NCI-H748 treated with DMSO at 0.1 percent for 48 hours (cell line): ENCODE results near the gene NFAM1.

Experiments
- DNase-seq: peaks from one replicate; lab custom pipeline; 2025; lab: John Stamatoyannopoulos, UW

Gene NFAM1, protein sequence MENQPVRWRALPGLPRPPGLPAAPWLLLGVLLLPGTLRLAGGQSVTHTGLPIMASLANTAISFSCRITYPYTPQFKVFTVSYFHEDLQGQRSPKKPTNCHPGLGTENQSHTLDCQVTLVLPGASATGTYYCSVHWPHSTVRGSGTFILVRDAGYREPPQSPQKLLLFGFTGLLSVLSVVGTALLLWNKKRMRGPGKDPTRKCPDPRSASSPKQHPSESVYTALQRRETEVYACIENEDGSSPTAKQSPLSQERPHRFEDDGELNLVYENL

DNA sequence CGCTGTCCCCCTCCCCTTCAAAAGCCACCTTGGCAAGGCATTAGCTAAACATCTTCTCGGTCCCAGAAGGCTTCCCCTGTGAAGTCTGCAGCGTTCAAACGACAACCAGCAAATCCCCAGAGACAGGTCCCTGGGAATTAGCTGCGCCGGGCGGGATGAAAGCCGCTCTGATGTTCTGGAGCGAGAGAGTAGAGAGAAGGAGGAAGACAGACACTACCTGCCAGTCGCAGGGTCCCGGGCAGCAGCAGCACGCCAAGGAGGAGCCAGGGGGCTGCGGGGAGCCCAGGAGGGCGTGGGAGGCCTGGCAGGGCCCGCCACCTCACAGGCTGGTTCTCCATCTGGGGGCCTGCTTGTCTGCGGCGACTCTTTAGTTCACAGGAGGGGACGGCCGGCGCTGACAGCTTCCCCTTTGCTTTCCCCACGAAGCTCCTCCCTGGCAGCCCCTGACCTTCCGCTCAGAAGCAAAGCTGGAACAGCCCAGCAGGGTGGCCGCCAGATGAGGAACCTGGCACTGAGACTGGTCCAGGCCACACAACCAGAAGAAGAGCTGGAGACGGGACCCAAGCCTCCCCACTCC is at the start of gene NFAM1:
NFAM1 (minus strand) TSS at position 384 of the 577 bp plus-strand sequence; CDS start at position 338, 46 bp downstream.
- no peak for DNase-seq

DNA sequence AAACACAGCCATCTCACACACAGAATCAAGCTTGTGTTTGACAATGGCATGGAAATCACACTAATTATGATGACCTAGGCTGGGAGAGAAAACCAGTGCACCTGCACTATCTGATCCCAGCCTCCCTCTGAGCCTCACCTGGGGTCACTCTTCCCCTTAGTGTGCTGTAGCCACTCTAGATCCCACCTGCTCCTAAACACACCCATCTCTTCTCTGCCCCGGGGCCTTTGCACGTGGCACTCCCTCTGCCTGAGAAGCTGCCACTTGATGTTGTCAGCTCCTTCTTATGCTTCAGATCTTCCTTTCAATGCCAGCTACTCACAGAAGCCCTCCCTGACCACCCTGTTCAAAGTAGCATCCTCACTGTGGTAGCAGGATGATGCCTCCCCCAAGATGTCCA is 42.9 kb upstream of the NFAM1 start:
- no peak for DNase-seq

DNA sequence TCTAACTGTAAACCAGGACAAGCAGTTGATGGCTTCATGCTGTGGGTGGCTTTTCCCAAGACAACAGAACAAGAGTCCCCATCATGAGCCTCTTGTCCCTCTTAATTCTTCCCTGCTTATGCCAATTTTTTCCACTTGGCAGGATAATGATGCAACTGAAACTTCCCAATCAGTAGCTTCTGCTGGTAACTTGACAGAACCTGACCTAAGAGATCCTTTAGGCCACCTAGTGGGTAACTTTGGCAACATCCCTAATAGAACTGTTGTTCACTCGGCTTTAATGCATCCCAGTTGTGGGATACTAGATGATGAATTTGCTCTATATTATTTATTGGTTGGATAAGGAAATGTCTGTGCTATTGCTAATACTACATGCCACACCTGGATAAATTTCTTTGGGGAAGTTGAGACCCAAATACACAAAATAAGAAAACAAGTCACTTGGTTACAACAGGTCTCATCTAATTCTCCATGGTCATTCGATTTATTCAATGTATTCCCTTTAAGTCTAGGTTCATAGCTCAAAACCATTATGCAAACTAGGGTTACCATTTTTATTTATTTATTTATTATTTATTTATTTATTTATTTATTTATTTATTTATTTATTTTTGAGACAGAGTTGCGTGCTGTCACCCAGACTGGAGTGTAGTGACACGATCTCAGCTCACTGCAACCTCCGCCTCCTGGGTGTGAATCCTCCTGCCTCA is 41.4 kb upstream of the NFAM1 start:
- DNase-seq, result peak; percentile 48

DNA sequence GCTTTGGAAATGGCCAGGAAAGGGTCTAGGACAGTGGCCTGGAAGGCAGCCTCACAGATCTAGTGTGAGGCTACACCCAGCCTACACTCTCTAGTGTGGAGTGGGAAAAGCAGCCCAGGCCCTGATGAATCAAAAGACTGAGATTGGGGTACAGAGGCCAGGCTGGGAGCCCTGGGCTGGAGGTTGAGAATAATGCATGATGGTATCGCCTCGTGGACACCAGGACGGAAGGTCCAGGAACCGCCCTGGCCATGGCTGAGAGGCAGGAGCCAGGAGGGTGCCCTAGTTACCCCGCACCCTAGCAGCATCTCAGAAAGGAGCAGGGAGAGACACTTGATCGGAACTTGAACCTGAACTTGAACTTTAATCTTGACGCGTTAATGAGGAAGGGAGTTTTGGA is 40.5 kb upstream of the NFAM1 start:
- no peak for DNase-seq

DNA sequence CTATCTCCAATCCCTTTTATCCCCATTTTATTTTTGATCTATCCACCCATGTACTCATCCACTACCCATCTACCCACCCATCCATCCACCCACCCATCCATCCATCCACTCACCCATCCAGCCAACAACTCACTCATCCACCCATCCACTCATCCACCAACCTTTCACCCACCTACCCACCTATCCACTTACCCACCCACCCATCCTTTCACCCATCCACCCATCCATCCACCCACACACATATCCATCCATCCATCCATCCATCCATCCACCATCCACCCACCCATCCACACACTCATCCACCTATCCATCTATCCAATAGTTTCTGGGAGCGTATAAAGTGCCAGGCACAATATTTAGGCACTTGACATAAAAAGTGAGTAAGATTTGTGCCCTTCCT is 39.2 kb upstream of the NFAM1 start:
- no peak for DNase-seq

DNA sequence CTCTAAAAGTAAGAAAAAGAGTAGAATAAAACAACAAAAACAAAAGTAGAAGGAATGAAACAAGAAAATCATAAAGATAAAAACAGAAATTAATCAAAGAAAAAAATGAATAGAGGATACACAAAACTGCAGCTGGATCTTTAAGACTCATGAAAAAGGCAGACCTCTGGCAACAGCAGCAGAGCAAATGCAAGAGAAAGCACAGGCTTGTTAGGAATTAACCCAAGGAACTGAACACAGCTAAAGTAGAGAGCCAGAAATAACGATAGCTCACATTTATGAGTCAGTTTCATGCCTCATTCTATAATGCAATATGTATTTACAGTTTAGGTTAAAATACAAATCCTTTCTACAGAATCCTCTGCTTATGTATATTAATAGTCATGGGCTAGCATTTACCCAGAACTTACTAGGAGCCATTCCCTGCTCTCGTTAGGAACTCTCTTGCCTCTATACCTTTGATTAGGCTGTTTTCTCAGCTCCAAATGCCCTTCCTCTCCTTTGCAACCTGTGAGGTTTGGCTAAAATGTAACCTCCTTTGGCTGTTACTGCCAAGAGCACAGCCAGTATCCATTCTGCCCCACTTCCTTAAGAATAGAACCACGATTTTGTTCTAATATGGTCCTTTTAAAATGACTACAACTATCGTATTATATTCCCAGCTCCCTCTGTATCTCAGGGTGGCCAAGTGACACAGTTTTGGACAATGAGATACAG is 38.3 kb upstream of the NFAM1 start:
- DNase-seq, result no peak

DNA sequence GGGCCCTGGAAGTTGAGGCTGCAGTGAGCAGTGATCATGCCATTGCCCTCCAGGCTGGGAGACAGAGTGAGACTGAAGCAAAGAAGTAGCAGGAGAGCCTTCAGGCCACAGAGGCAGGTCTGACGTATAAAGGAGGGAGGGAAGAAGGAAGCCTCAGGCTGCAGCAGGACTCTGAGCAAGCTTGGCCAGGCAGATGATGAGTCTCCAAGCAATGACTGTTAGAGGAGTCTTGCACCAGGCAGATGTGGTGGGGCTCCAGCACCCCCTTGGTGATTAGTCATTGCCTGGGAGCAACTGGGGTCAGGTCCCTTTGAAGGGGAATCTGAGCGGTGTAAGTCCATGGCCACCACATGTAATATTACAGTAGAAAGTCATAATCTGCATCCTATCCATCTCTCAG is 36.6 kb upstream of the NFAM1 start:
- no peak for DNase-seq

DNA sequence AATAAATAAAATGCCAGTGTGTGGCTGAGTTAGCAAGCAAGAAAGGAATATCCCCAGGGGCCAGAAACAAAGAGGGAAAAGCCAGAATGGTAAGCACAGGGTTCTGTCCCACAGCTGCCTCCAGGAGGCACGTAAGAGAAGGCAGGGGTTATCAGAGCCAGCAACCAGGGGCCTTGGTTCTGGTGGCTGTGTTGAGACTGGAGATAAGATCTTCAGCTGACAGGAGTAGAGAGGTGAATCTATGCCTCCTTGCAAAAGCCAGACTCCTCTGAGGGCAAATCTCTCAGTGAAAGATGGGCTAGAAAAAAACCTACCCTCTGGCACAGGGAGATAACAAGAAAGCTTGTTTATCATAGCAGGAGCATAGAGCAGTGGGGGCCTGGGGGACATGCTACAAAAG is 29.8 kb upstream of the NFAM1 start:
- peak; percentile 58 for DNase-seq

DNA sequence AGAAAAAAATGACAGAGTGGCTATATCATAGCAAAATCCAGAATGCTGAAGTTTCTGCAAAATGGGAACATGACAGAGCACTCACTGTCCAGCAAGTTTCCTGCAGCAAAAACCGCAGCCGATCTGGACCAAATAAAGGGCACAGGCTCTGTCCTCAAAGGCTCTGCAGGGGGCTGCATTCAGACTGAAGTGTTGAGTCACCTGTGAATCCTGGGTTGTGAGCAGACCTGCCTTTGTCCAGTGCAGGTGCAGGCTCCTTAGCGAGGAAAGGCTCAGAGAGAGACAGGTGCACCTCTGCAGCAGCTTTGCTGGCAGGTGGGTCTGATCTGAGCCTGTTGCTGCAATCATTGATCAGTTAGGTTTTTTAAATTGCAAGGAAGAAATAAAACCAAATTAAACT is 29.3 kb upstream of the NFAM1 start:
- peak; percentile 87 for DNase-seq

DNA sequence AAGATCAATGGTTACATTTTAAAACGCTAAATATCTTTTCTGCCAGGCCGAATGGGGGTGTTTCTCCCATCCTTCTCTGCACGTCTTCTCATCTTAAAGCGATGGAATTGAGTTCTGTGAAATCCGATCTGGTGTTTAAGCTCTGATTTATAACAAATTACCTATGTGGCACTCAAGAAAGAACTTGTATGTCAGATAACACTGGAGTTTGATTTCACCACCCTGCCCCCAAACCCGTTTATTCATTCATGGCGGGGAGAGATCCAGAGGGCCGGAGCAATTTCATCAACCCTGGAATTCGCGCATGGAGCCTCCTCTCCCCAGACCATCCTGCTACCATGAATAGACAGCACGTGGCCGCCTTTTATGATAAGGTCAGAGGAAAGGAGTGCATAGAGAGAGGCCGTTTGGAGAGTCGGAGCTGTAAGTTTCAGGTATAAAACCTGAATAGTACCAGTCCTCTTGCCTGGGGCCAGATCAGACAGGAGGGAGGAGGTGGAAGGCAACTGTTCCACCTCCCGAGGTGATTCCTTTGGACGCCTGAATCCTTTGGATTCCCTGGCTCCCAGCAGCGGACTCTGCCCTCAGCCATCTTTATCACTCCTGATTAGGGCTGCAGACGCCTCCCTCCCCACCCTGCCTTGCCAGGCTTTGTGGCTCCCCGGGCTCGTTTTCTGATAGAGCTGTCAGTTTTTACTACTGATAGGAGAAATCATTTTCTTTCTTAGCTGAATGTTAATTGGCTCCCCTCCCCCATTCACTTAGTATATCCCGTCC is 27.3 kb upstream of the NFAM1 start:
- DNase-seq, result no peak

DNA sequence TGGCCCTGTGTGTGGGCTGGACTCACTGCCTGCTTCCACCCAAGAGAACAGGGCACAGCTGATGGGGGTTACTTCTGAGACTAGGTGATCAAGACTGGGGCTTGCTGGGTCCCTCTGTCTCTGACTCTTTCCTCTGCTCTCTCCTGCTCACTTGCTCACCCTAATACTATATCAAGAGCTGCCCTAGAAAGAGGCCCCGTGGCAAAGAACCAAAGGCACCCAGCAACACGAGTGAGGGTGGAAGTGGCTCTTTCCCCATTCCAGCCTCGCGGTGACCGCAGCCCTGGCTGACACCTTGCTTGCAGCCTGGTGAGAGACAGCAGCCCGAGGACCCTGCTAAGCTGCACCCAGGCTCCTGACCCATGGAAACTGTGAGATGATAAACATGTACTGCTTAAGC is 20.7 kb upstream of the NFAM1 start:
- DNase-seq, result no peak

DNA sequence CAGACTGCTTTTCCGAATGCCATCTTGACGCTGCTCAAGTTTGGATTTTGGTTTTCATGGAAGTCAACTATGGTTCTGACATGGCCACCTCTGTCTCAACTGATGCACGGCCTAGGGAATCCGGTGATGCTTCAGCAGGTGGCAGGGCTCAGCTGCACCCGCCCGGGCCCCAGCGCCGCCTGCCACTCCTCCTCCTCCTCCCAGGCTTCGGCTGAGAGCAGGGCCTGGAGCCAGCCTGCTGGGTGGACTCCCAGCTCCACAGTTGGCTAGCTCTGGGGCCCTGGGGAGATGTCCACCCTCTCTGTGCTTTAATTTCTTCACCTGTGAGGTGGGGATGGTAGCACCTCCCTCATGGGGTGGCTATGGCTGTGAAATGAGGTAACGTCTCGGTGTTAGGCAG is 20.3 kb upstream of the NFAM1 start:
- no peak for DNase-seq

DNA sequence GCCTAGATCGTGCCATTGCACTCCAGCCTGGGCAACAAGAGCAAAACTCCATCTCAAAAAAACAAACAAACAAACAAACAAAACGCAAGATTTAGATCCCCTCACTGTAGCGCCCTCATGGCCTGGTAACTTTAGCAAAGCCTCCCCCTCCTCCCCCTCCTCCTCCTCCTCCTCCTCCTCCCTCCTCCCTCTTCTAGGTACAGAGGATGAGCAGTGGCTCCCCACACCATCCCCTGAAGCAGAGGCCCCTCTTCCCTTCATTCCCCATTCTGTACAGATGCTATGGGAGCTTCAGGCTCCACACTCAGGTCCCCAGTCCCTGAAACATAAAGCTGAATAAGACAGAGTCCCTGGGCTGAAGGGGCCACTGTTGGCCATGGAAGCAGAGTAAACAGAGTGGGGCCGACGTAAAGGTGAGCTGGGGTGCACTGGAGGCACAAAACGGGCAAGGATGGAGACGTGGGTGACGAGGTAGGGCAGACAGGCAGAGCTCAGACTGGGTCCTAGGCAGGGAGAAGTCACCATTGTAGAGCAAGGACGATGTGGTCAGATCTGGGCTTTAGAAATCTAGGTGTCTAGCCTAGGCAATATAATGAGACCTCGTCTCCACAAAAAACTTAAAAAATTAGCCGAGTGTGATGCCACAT is 19.4 kb upstream of the NFAM1 start:
- DNase-seq, result no peak

DNA sequence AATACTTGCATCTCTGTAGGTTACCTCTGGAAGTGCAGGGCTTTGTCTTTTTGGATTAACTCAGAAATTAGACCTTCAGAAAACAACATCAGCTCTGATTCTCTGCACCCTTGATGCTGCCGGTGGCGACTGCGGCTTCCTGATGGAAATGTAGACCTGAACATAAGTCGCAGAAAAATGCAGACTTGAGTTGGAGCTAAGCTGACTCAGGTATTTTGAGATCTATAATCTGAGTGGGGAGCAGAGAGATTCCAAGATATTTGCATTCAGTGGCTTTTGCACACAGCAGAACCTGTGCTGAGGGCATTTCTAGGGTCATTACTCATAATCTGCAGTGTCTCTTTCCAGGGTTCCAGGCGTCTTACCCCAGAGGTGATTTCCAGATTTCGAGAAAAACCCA is 18.7 kb upstream of the NFAM1 start:
- DNase-seq, result no peak

DNA sequence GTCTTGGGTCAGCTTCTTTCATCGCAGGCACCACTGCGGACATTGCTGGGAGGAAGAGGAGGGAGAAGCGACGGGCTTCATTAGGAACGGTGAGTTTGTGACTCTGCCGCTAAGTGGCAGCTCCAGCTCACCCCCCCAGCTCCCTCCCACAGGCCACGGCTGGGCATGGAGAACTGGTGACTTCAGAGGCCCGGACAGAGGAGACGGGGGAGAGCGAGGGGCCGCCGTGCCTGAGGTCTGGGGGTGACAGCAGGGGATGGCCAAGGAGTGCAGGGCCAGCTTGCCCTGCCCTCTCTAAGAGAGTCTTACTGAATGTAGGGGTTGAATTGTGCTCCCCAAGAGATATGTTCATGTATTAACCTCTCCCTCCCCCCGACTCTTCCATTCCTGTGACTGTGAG is 13.9 kb upstream of the NFAM1 start:
- DNase-seq, result no peak

DNA sequence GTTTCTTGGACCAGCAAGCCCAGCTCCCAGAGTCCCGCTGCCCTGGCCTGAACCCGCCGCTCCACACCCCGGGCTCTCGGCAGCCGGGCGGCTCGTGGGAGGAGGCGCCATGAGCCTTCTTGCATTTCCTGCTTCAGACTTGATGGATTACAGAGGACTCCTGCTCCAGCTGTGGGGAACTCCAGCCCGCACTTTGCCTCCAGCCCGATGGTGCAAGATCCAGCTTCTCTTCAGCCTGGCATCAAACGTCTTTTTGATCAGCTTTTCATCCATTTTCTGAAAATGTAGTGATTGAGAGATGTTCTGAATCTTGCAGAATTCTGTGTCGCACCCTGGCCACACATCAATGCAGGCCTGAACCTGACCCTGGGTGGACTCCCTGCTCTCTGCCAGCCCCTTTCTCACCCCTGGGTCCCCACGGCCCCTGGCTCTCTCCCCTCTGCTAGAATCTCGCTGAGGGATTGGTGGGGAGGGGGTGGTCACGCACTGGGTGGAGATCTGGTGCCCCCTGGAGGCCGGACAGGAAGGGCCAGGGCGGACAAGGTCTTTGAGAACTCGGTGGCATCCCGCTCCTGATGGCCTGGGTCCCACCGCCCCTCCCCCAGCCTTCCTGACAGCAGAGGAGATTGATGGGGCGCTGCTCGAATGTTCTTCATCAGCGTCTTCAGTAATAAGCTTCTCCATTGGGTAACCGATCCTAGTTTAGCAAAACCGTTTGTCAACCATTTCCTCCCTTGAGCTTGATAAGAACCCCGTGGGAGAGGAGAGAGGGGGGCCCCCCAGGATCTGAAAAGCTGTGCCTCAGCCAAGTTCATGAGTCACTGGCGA is 12.1 kb upstream of the NFAM1 start:
- DNase-seq, result peak; percentile 26

DNA sequence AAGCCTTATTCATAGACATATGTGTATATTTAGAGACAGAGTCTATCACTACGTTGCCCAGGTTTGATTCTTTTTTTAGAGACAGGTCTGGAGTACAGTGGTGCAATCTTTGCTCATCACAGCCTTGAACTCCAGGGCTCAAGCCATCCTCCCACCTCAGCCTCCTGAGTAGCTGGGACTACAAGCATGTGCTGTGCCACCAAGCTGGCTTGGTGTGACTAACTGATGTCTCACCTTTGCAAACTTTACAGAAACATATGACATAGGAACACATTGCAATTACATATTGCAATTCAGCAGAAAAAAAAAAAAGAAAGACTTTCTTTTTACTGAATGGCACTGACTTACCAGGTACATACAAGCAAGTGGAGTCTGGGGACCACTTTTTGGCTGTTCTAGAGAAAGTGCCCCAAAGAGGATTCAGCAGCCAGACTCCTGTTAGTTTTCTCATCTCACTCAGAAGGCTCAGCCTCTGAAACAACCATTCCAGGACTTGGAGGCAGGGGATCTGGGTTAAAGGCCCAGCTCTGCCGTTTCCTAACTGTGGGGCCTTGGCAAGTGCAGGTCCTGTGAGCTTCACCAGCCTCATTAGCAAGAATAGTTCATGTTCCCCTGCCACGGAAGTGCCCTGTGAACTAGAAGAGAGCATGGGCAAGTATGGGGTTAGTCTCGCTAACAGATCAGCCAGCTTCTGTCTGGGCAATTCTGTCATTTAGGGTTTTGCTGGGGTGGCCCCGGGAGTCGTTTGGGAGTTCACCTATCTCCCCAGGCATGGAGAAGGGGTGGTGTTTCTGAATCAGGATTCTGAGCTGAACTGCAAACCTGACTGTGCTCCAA is 11.3 kb upstream of the NFAM1 start:
- DNase-seq, result no peak

DNA sequence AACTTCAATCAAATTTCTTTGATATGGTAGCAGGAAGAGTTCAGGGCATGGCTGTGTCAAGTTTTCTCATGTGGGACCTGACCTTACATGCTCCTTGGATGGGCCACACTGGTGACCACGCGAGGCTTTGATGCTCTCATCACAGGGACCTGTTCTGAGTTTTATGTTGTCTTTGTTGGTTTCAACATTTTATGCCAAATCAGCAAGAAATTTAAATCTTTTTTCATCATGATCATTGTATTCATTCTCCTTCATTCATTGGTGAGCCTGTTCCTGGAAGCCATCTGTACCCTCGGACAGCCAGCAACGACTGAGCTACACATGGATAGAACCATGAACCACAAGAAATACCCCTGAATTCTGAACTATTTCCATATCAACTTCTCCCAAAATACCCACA is 10.5 kb upstream of the NFAM1 start:
- DNase-seq, result no peak

DNA sequence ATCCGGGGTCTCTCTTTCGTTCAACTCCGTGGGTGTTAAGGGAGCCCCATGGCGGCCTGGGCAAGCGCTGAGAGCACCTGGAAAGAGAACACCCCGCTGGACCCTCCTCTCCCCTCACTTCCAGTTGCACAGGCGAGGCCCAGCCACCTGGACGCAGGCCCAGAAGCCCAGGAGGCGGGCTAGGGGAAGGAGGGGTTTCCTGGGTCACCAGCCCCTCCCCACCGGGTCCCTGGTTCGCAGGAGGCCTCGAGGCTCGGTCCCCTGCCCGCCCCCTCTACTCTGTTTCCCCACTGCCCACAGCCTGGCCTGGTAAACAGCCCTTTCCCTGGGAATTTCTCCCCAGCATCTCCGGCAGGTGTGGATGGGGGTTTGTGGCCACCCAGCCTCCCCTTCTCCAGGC is 8.5 kb upstream of the NFAM1 start:
- DNase-seq, result no peak
